ENCODE data around the gene DYNLT2. TPM values are rescaled to one million over a fixed set of nuclear protein-coding genes. Genes with fewer than 3 reads are reported as not detected.
A peak's percentile ranks its signal among the peaks of the same experiment; 100 is the strongest.

DYNLT2 gene
- total and polyA plus RNA-seq, 2 of the 13 experiments (the other 11 are each of a cell fraction or from before 2014, with no cell fraction given) = 2.1 to 4.3 TPM

GRCh38 chr6:169789944-169790927, 38.9 kb upstream of the DYNLT2 start (continued):
- TF ChIP-seq, protein P1, sequence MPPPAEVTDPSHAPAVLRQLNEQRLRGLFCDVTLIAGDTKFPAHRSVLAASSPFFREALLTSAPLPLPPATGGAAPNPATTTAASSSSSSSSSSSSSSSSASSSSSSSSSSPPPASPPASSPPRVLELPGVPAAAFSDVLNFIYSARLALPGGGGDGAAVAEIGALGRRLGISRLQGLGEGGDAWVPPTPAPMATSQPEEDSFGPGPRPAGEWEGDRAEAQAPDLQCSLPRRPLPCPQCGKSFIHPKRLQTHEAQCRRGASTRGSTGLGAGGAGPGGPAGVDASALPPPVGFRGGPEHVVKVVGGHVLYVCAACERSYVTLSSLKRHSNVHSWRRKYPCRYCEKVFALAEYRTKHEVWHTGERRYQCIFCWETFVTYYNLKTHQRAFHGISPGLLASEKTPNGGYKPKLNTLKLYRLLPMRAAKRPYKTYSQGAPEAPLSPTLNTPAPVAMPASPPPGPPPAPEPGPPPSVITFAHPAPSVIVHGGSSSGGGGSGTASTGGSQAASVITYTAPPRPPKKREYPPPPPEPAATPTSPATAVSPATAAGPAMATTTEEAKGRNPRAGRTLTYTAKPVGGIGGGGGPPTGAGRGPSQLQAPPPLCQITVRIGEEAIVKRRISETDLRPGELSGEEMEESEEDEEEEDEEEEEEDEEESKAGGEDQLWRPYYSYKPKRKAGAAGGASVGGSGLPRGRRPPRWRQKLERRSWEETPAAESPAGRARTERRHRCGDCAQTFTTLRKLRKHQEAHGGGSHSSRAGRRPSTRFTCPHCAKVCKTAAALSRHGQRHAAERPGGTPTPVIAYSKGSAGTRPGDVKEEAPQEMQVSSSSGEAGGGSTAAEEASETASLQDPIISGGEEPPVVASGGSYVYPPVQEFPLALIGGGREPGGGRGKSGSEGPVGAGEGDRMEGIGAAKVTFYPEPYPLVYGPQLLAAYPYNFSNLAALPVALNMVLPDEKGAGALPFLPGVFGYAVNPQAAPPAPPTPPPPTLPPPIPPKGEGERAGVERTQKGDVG (CRISPR knock-in tag; IDR thresholded peaks at IDR 0.05; ENCODE audit: borderline replicate concordance) = 0 out of 2 replicates have a peak, but pooled peaks have one; percentile 30
- 0 out of 2 replicates have a peak, but pooled peaks have one; percentile 4 for TF ChIP-seq USF2 (IDR thresholded peaks at IDR 0.05; ENCODE audit: low read depth, low read length)
- peak; percentile 59; the same call in 1 of the 2 replicates for TF ChIP-seq USF2 (CRISPR knock-in tag; IDR thresholded peaks at IDR 0.05; ENCODE audit: borderline replicate concordance)
- TF ChIP-seq POLR2A (IDR thresholded peaks at IDR 0.05; ENCODE audit: insufficient read depth in 1 of 2, low read depth in 2 of 2, low read length in 2 of 2) = peak; percentile 76 to 81
- peak; percentile 58; the same call in 1 of the 2 replicates for TF ChIP-seq MED1 (CRISPR knock-in tag; IDR thresholded peaks at IDR 0.05)
- peak; percentile 73; the same call in 1 of the 2 replicates for TF ChIP-seq ZBTB7B (CRISPR knock-in tag; IDR thresholded peaks at IDR 0.05)
- peak; percentile 95 for TF ChIP-seq ZNF879 (CRISPR knock-in tag; IDR thresholded peaks at IDR 0.05)
- peak; percentile 72 for TF ChIP-seq ZNF614 (CRISPR knock-in tag; IDR thresholded peaks at IDR 0.05; ENCODE audit: borderline replicate concordance)
- TF ChIP-seq IKZF4 (CRISPR knock-in tag; IDR thresholded peaks at IDR 0.05; ENCODE audit: borderline replicate concordance, low read depth, not compliant biosample characterization) = peak; percentile 79
- TF ChIP-seq KDM2A (CRISPR knock-in tag; IDR thresholded peaks at IDR 0.05; ENCODE audit: borderline replicate concordance, low read depth) = peak; percentile 97
- TF ChIP-seq SRSF9 (IDR thresholded peaks at IDR 0.05; ENCODE audit: borderline replicate concordance, insufficient read depth, low read depth, low read length, poor library complexity, severe bottlenecking) = no peak
- peak; percentile 10; the same call in 1 of the 2 replicates for TF ChIP-seq AKAP8 (CRISPR knock-in tag; IDR thresholded peaks at IDR 0.05)
- TF ChIP-seq FOSL2 (CRISPR knock-in tag; IDR thresholded peaks at IDR 0.05) = peak; percentile 60
- no peak for TF ChIP-seq PHF5A (CRISPR knock-in tag; IDR thresholded peaks at IDR 0.05; ENCODE audit: low read depth, unreplicated experiment)
- TF ChIP-seq ZMYM2 (CRISPR knock-in tag; IDR thresholded peaks at IDR 0.05) = peak; percentile 21; the same call in 1 of the 2 replicates
- TF ChIP-seq RFXANK (CRISPR knock-in tag; IDR thresholded peaks at IDR 0.05) = no peak
- no peak for TF ChIP-seq ZNF7 (CRISPR knock-in tag; IDR thresholded peaks at IDR 0.05)
- TF ChIP-seq, protein P2, sequence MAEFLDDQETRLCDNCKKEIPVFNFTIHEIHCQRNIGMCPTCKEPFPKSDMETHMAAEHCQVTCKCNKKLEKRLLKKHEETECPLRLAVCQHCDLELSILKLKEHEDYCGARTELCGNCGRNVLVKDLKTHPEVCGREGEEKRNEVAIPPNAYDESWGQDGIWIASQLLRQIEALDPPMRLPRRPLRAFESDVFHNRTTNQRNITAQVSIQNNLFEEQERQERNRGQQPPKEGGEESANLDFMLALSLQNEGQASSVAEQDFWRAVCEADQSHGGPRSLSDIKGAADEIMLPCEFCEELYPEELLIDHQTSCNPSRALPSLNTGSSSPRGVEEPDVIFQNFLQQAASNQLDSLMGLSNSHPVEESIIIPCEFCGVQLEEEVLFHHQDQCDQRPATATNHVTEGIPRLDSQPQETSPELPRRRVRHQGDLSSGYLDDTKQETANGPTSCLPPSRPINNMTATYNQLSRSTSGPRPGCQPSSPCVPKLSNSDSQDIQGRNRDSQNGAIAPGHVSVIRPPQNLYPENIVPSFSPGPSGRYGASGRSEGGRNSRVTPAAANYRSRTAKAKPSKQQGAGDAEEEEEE (CRISPR knock-in tag; IDR thresholded peaks at IDR 0.05; ENCODE audit: borderline replicate concordance) = no peak

Measured in HepG2 (cell line).